GM21381 (cell line): ENCODE measurements around the gene SOX13.

Experiments
- ATAC-seq: cut with Tn5 transposase; IDR thresholded peaks from one replicate; pipeline ENCODE4 v1.9.1; 2021; ENCODE audit warnings: mild to moderate bottlenecking, moderate library complexity; ENCODE audit not compliant: unreplicated experiment

SOX13 gene

GRCh38 chr1:204176049-204176448 is 103.1 kb downstream of the SOX13 start:
- no peak for ATAC-seq

- no peak for ATAC-seq
Measured at GRCh38 chr1:204177133-204177532, 104.2 kb downstream of the SOX13 start.
